ENCODE data around the gene KSR2. TPM values are rescaled to one million over a fixed set of nuclear protein-coding genes. Genes with fewer than 3 reads are reported as not detected.

KSR2 gene
- total RNA-seq, 4 donors from 2014 or later, result 0.32 to 7.0 (median 0.60) TPM

DNA sequence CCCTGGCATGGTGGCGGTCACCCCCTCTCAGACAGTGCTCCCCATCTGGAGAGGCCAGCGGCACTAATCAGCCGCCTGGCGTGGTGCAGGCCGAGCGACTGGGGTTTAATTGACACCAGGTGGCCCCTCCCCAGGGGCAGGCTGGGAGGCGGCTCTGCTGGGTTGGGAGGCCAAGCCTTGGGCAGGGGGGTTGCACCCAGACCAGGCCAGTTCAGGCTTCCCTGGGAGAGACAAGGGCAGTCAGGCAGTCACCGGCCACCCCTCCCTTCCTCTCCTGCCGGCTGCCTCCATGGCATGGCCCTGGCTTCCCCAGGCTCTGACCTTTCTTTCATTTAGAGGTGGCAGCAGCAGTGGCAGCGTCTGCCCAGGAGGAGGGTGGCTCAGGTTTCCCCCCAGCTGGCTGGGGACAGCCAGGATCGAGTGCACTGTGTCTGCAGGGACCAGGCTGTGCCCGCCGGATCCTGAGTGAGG lies 529.2 kb downstream of the KSR2 start:
- 55% methylated on average over 11 of the region's 13 CpGs; no CpG with 5 or more reads in 1 of the 2 donors for WGBS, 2 donors (ENCODE audit: low coverage in 1 of 2)
- H3K9me3 ChIP-seq, result no peaks in the 10 kb centered on the region
- H3K4me3 ChIP-seq, result no peak overlapping the region
- DNase-seq, result no peak
- no peaks in the 10 kb centered on the region for H3K36me3 ChIP-seq
- H3K4me1 ChIP-seq, result no peaks in the 10 kb centered on the region
- H3K27ac ChIP-seq, result no peak overlapping the region
- TF ChIP-seq POLR2AphosphoS5 (IDR thresholded peaks at IDR 0.05), result no peak
- TF ChIP-seq EP300 (IDR thresholded peaks at IDR 0.05; ENCODE audit: low read depth), result no peak
- TF ChIP-seq, protein P1, sequence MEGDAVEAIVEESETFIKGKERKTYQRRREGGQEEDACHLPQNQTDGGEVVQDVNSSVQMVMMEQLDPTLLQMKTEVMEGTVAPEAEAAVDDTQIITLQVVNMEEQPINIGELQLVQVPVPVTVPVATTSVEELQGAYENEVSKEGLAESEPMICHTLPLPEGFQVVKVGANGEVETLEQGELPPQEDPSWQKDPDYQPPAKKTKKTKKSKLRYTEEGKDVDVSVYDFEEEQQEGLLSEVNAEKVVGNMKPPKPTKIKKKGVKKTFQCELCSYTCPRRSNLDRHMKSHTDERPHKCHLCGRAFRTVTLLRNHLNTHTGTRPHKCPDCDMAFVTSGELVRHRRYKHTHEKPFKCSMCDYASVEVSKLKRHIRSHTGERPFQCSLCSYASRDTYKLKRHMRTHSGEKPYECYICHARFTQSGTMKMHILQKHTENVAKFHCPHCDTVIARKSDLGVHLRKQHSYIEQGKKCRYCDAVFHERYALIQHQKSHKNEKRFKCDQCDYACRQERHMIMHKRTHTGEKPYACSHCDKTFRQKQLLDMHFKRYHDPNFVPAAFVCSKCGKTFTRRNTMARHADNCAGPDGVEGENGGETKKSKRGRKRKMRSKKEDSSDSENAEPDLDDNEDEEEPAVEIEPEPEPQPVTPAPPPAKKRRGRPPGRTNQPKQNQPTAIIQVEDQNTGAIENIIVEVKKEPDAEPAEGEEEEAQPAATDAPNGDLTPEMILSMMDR (IDR thresholded peaks at IDR 0.05), result no peak
- TF ChIP-seq POLR2A (IDR thresholded peaks at IDR 0.05), result no peak
- in situ Hi-C loops (cut with MboI; ENCODE audit: low pct_ligation_motif_present in 1 of 4, low pct_unique_long_range_greater_than_20kb in 1 of 4, low sequenced_read_pairs in 3 of 4) (no loop called here), intact Hi-C loops (cut with DNase I; ENCODE audit: low total_unique reads) (no loop called here)
- no peaks in the 10 kb centered on the region for H3K27me3 ChIP-seq

DNA sequence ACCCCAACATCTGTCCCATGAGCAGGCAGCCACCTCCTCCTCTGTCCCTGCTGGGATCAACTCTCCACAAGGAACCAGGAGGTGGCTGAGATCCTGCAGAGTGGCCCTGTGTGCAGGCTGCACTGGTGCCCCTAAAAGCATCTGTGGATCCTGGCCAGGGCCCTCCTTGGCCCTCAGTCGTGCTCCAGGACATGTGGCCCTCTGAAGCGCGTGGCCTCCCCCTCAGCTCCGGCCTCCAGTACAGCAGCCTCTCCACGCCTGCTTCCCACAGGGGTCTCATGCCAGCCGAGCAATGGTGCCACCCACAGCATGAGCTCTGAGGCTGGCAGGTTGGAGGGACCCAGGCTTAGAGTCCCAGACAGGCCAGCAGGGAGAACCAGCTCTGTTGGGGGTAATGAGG lies 530.0 kb downstream of the KSR2 start:
- DNase-seq, result no peak
- Histone ChIP-seq H3K36me3 (no peaks in the 10 kb centered on the region), H3K27ac (no peak overlapping the region), H3K9me3 (no peaks in the 10 kb centered on the region), H3K4me1 (no peaks in the 10 kb centered on the region), H3K27me3 (no peaks in the 10 kb centered on the region), H3K4me3 (no peak overlapping the region)
- intact Hi-C loops (cut with DNase I; ENCODE audit: low total_unique reads), result no loop called here
- no peak for TF ChIP-seq EP300 (IDR thresholded peaks at IDR 0.05; ENCODE audit: low read depth)
- no peak for TF ChIP-seq POLR2A (IDR thresholded peaks at IDR 0.05)
- TF ChIP-seq POLR2AphosphoS5 (IDR thresholded peaks at IDR 0.05), result no peak
- TF ChIP-seq, protein P1 (IDR thresholded peaks at IDR 0.05), result no peak
- in situ Hi-C loops (cut with MboI; ENCODE audit: low pct_ligation_motif_present in 1 of 4, low pct_unique_long_range_greater_than_20kb in 1 of 4, low sequenced_read_pairs in 3 of 4), result no loop called here
- 83% methylated on average over 6 of the region's 6 CpGs; no CpG with 5 or more reads in 1 of the 2 donors for WGBS, 2 donors (ENCODE audit: low coverage in 1 of 2)

DNA sequence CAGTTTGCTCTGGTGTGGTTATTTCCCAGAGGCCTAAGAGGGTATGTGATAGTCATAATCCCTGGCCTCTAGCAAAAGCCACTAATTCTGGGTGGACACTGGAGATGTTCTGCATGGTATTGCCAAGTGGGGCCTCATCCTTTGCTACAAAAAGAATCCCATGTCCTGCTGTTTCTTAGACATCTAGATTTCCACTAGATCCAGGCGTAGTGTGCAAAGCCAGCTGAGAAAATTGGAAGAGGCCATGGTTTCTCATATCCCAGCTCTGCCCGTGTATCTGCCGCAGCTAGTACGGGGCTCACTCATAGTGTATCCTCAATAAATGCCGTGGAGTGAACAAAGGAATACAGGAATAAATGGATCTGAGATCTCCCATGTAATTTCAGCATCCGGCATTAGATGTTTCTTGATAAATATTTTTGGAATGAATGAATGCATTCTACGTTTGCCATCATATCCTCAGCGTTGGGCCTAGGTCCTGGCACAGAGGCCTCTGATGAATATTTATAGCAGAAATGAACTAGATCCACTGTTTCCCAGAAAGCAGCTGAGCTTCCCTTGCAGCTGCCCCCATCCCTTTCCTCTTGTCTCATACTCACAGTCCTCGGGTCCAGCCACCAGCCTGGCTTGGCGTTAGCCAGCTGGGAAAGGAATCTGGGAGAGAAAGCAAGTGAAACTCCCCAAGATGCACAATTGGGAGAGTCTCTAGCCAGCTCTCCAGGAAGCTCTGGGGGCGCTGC lies 531.1 kb downstream of the KSR2 start:
- H3K27me3 ChIP-seq, result no peaks in the 10 kb centered on the region
- WGBS, 2 donors (ENCODE audit: low coverage in 1 of 2), result 72 to 87% methylated on average over 9 to 11 of the region's 11 CpGs
- TF ChIP-seq, protein P1 (IDR thresholded peaks at IDR 0.05), result no peak
- no peak for TF ChIP-seq POLR2A (IDR thresholded peaks at IDR 0.05)
- no peak for TF ChIP-seq EP300 (IDR thresholded peaks at IDR 0.05; ENCODE audit: low read depth)
- no peak for TF ChIP-seq POLR2AphosphoS5 (IDR thresholded peaks at IDR 0.05)
- H3K36me3 ChIP-seq, result no peaks in the 10 kb centered on the region
- intact Hi-C loops (cut with DNase I; ENCODE audit: low total_unique reads), result no loop called here
- DNase-seq, result no peak
- no peak overlapping the region for H3K4me3 ChIP-seq
- H3K4me1 ChIP-seq, result no peaks in the 10 kb centered on the region
- no peaks in the 10 kb centered on the region for H3K9me3 ChIP-seq
- in situ Hi-C loops (cut with MboI; ENCODE audit: low pct_ligation_motif_present in 1 of 4, low pct_unique_long_range_greater_than_20kb in 1 of 4, low sequenced_read_pairs in 3 of 4), result no loop called here
- no peak overlapping the region for H3K27ac ChIP-seq

- in situ Hi-C loops (cut with MboI; ENCODE audit: low pct_ligation_motif_present in 1 of 4, low pct_unique_long_range_greater_than_20kb in 1 of 4, low sequenced_read_pairs in 3 of 4), result no loop called here
- Histone ChIP-seq H3K27ac (no peak overlapping the region), H3K4me1 (no peaks in the 10 kb centered on the region), H3K4me3 (no peak overlapping the region), H3K27me3 (no peaks in the 10 kb centered on the region), H3K9me3 (no peaks in the 10 kb centered on the region), H3K36me3 (no peaks in the 10 kb centered on the region)
- 94 to 100% methylated on average over 1 to 3 of the region's 3 CpGs for WGBS, 2 donors (ENCODE audit: low coverage in 1 of 2)
- TF ChIP-seq, protein P1 (IDR thresholded peaks at IDR 0.05), result no peak
- no peak for TF ChIP-seq POLR2AphosphoS5 (IDR thresholded peaks at IDR 0.05)
- no peak for TF ChIP-seq POLR2A (IDR thresholded peaks at IDR 0.05)
- no peak for TF ChIP-seq EP300 (IDR thresholded peaks at IDR 0.05; ENCODE audit: low read depth)
- DNase-seq, result no peak
- intact Hi-C loops (cut with DNase I; ENCODE audit: low total_unique reads), result no loop called here
Measured at GRCh38 chr12:117433878-117434277, 534.9 kb downstream of the KSR2 start.
